ENCODE data around the gene MMP7. TPM values are rescaled to one million over a fixed set of nuclear protein-coding genes. Genes with fewer than 3 reads are reported as not detected.

The MMP7 gene
- total RNA-seq, 1 donor from 2014 or later = not detected

GRCh38 chr11:102538932-102539331 is 8.4 kb upstream of the MMP7 start:
- CTCF ChIA-PET = no interaction called here
- no peaks in the 10 kb centered on the region for H3K27me3 Mint-ChIP-seq
- POLR2A ChIA-PET = interaction anchor here (0.6 kb wide), 2 partner anchors 25 to 178 kb away, joined by 3 read pairs; no protein-coding TSS in a partner anchor
- H3K27ac Mint-ChIP-seq = no peak overlapping the region
- no peak for ATAC-seq (ENCODE audit: low read depth)
- no peaks in the 10 kb centered on the region for H3K36me3 Mint-ChIP-seq (ENCODE audit: low read depth)
- no peak for DNase-seq
- no peak overlapping the region for H3K4me3 Mint-ChIP-seq
- H3K9me3 Mint-ChIP-seq = no peaks in the 10 kb centered on the region
- TF ChIP-seq, protein P1, sequence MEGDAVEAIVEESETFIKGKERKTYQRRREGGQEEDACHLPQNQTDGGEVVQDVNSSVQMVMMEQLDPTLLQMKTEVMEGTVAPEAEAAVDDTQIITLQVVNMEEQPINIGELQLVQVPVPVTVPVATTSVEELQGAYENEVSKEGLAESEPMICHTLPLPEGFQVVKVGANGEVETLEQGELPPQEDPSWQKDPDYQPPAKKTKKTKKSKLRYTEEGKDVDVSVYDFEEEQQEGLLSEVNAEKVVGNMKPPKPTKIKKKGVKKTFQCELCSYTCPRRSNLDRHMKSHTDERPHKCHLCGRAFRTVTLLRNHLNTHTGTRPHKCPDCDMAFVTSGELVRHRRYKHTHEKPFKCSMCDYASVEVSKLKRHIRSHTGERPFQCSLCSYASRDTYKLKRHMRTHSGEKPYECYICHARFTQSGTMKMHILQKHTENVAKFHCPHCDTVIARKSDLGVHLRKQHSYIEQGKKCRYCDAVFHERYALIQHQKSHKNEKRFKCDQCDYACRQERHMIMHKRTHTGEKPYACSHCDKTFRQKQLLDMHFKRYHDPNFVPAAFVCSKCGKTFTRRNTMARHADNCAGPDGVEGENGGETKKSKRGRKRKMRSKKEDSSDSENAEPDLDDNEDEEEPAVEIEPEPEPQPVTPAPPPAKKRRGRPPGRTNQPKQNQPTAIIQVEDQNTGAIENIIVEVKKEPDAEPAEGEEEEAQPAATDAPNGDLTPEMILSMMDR (IDR thresholded peaks at IDR 0.05) = no peak
- intact Hi-C loops (cut with micrococcal nuclease) = no loop called here
- peaks cover 49% of the 10 kb centered on the region for H3K4me1 Mint-ChIP-seq

GRCh38 chr11:102534261-102534872 is 3.8 kb upstream of the MMP7 start:
- Mint-ChIP-seq H3K4me3 (no peak overlapping the region), H3K27me3 (no peaks in the 10 kb centered on the region), H3K4me1 (peaks cover 40% of the 10 kb centered on the region), H3K36me3 (ENCODE audit: low read depth) (no peaks in the 10 kb centered on the region), H3K9me3 (no peaks in the 10 kb centered on the region), H3K27ac (no peak overlapping the region)
- TF ChIP-seq, protein P1 (IDR thresholded peaks at IDR 0.05) = no peak
- ChIA-PET CTCF (interaction anchor here (2.6 kb wide), 1 partner anchor 78 kb away, joined by 13 read pairs; no protein-coding TSS in a partner anchor), POLR2A (interaction anchor here (1.0 kb wide), 1 partner anchor 11 kb away, joined by 5 read pairs; no protein-coding TSS in a partner anchor)
- intact Hi-C loops (cut with micrococcal nuclease) = no loop called here
- ATAC-seq (ENCODE audit: low read depth) (peak; percentile 42), DNase-seq (no peak)

GRCh38 chr11:102528618-102529017 is 1.9 kb downstream of the MMP7 start:
- H3K27ac Mint-ChIP-seq = no peak overlapping the region
- peaks cover 9% of the 10 kb centered on the region for H3K4me1 Mint-ChIP-seq
- H3K9me3 Mint-ChIP-seq = no peaks in the 10 kb centered on the region
- no peaks in the 10 kb centered on the region for H3K36me3 Mint-ChIP-seq (ENCODE audit: low read depth)
- no peak overlapping the region for H3K4me3 Mint-ChIP-seq
- H3K27me3 Mint-ChIP-seq = no peaks in the 10 kb centered on the region
- no peak for ATAC-seq (ENCODE audit: low read depth)
- TF ChIP-seq, protein P1 (IDR thresholded peaks at IDR 0.05) = no peak
- ChIA-PET POLR2A (no interaction called here), CTCF (no interaction called here)
- no peak for DNase-seq
- intact Hi-C loops (cut with micrococcal nuclease) = loop anchor here (2.0 kb wide), 1 partner anchor 18 kb away; no protein-coding TSS in a partner anchor

GRCh38 chr11:102527684-102528083 is 2.9 kb downstream of the MMP7 start:
- ATAC-seq (ENCODE audit: low read depth) (no peak), DNase-seq (no peak)
- Mint-ChIP-seq H3K4me3 (no peak overlapping the region), H3K4me1 (peaks cover 15% of the 10 kb centered on the region), H3K9me3 (no peaks in the 10 kb centered on the region), H3K27ac (no peak overlapping the region), H3K36me3 (ENCODE audit: low read depth) (no peaks in the 10 kb centered on the region), H3K27me3 (no peaks in the 10 kb centered on the region)
- ChIA-PET CTCF (no interaction called here), POLR2A (no interaction called here)
- intact Hi-C loops (cut with micrococcal nuclease) = loop anchor here (2.0 kb wide), 1 partner anchor 19 kb away; no protein-coding TSS in a partner anchor
- TF ChIP-seq, protein P1 (IDR thresholded peaks at IDR 0.05) = no peak

- intact Hi-C loops (cut with micrococcal nuclease) = no loop called here
- Mint-ChIP-seq H3K36me3 (ENCODE audit: low read depth) (no peaks in the 10 kb centered on the region), H3K9me3 (no peaks in the 10 kb centered on the region), H3K4me3 (no peak overlapping the region), H3K4me1 (peaks cover 21% of the 10 kb centered on the region), H3K27ac (no peak overlapping the region), H3K27me3 (no peaks in the 10 kb centered on the region)
- ATAC-seq (ENCODE audit: low read depth) (no peak), DNase-seq (no peak)
- TF ChIP-seq, protein P1 (IDR thresholded peaks at IDR 0.05) = no peak
- POLR2A ChIA-PET = no interaction called here
- CTCF ChIA-PET = no interaction called here
Measured at GRCh38 chr11:102527041-102527440, 3.5 kb downstream of the MMP7 start.

Measured in activated B cell treated with CpG ODN at 0.5 μM for 24 hours (primary cell).